ENCODE measurements around the gene ABHD16A.

DNA sequence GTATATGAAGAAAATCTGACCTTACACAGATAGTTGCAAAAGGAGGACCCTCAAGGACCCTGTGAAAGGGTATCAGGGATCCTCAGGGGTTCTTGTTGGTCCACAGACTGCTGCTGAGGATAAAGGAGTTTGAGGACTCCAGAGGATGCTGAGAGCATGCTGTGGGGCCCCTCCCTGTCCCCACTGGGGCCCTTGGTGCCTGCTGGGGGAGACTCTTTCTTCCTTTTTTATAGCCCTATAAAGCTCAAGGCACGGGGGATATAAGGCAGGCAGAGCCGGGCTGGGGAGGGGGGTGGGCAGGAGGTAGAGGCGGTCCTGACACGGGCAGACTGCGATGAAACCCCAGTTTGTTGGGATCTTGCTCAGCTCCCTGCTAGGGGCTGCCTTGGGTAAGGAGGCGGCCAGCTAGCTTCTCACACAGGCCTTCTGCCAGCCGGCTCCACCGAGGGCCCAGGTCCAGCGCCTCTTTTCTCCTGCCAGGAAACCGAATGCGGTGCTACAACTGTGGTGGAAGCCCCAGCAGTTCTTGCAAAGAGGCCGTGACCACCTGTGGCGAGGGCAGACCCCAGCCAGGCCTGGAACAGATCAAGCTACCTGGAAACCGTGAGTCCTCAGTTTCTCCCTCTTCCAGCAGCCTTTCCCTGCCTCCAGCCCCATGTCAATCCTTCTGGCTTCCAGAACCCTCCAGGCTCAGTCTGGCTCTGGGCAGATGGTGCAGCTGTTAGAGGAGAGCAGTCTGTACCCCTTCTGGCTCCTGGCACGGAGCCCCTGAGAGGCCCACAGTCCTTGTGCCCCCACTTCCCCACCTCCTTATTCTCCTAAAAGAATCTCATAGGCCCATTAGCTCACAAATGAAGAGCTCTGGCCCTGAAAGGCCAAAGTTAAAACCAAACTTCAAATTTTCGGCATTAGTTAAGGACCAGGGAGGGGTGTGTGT lies 12.2 kb upstream of the ABHD16A start, which contains the start of gene LY6G6D:
- no peak for TF ChIP-seq POLR2A (IDR thresholded peaks at IDR 0.05)
- TF ChIP-seq, protein P1, sequence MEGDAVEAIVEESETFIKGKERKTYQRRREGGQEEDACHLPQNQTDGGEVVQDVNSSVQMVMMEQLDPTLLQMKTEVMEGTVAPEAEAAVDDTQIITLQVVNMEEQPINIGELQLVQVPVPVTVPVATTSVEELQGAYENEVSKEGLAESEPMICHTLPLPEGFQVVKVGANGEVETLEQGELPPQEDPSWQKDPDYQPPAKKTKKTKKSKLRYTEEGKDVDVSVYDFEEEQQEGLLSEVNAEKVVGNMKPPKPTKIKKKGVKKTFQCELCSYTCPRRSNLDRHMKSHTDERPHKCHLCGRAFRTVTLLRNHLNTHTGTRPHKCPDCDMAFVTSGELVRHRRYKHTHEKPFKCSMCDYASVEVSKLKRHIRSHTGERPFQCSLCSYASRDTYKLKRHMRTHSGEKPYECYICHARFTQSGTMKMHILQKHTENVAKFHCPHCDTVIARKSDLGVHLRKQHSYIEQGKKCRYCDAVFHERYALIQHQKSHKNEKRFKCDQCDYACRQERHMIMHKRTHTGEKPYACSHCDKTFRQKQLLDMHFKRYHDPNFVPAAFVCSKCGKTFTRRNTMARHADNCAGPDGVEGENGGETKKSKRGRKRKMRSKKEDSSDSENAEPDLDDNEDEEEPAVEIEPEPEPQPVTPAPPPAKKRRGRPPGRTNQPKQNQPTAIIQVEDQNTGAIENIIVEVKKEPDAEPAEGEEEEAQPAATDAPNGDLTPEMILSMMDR (IDR thresholded peaks at IDR 0.05), result no peak
